Tibial nerve (tissue), 4 donors: Measurements from ENCODE around the gene SYCP2.

Source experiments
- CTCF ChIP-seq, 5 experiments: fragments of 200-600 bp in 3 of 5; fragments of 450-650 bp in 2 of 5; sonication (generic) in 3 of 5; IDR thresholded peaks; one replicate each; pipeline ENCODE4 v1.5.1; 2016 to 2019; ENCODE audit warnings: antibody characterized with exemption in 5 of 5, mild to moderate bottlenecking in 3 of 5, moderate library complexity in 2 of 5
- EP300 ChIP-seq, 2 donors: sonication (generic); formaldehyde crosslinking; IDR thresholded peaks; one replicate each; pipeline ENCODE4 v1.6.1; 2017; ENCODE audit warnings: antibody characterized with exemption in 2 of 2, mild to moderate bottlenecking in 1 of 2
- POLR2A ChIP-seq, 2 donors: fragments of 450-650 bp; IDR thresholded peaks; one replicate each; pipeline ENCODE4 v1.6.1; 2017; ENCODE audit warnings: antibody characterized with exemption in 2 of 2, mild to moderate bottlenecking in 2 of 2, moderate library complexity in 2 of 2

GRCh38 chr20:59880198-59880597 lies 53.2 kb downstream of the SYCP2 start:
- no peak for TF ChIP-seq CTCF (IDR thresholded peaks at IDR 0.05)
- TF ChIP-seq EP300 (IDR thresholded peaks at IDR 0.05): no peak
- TF ChIP-seq POLR2A (IDR thresholded peaks at IDR 0.05): no peak
